ENCODE measurements around the gene FOXC2. TPM values are rescaled to one million over a fixed set of nuclear protein-coding genes. Genes with fewer than 3 reads are reported as not detected.

The FOXC2 gene
- total and polyA plus RNA-seq, 2 of the 13 experiments (the other 11 are each of a cell fraction or from before 2014, with no cell fraction given): not detected

DNA sequence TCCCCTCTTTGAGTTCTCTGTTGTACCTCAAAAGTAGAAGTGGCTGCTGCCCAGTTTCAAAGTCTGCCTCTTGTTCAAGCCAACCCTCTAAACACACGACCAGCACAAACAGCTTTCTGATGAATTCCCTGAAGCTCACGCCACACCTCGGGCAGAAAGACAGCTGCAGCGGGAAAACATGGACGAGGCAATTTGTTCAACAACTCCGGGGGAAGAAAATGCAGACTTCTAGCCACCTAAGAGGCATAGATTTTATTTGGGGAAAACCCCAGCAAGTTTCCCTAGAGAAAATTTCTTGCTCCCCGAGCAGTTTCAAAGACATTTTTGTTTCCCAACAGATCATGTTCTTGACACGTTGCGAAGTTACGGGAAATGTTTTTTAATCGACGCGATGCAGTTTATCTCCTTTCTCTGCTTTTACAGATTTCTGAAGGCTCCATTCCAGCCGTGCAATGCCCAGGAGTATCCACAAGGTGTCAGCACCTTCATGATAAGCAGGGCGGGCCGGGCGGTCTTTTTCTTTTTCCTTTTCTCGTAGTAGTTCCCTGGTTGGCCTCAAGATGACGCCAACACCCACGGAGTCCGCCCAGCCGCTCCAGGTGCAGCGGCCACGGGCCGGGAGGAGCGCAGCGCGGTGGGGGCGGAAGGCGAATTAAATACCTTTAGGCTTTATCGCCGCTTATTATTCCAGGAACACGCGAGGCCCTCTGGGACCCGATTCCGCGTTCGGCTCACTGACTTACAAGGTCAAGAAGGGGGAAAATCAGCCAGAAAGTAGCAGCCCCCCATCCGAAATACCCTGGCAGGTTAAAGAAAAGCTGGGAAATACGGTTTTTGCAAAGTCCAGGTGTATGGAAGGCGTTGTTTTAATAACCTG, 2.9 kb upstream of the FOXC2 start (continued):
- peak; percentile 42; the same call in 1 of the 2 replicates for TF ChIP-seq AHDC1 (CRISPR knock-in tag; IDR thresholded peaks at IDR 0.05; ENCODE audit: borderline replicate concordance)
- TF ChIP-seq PHF8 (CRISPR knock-in tag; IDR thresholded peaks at IDR 0.05): peak; percentile 26; the same call in 1 of the 2 replicates
- no peak for TF ChIP-seq ARNT (IDR thresholded peaks at IDR 0.05)
- no peak for TF ChIP-seq ZKSCAN5 (CRISPR knock-in tag; IDR thresholded peaks at IDR 0.05)
- TF ChIP-seq, protein P1, sequence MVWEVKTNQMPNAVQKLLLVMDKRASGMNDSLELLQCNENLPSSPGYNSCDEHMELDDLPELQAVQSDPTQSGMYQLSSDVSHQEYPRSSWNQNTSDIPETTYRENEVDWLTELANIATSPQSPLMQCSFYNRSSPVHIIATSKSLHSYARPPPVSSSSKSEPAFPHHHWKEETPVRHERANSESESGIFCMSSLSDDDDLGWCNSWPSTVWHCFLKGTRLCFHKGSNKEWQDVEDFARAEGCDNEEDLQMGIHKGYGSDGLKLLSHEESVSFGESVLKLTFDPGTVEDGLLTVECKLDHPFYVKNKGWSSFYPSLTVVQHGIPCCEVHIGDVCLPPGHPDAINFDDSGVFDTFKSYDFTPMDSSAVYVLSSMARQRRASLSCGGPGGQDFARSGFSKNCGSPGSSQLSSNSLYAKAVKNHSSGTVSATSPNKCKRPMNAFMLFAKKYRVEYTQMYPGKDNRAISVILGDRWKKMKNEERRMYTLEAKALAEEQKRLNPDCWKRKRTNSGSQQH (CRISPR knock-in tag; IDR thresholded peaks at IDR 0.05; ENCODE audit: low read depth): no peak
- no peak for TF ChIP-seq NPAS2 (CRISPR knock-in tag; IDR thresholded peaks at IDR 0.05; ENCODE audit: borderline replicate concordance)
- no peak for TF ChIP-seq NCOA5 (CRISPR knock-in tag; IDR thresholded peaks at IDR 0.05)
- TF ChIP-seq MIER2 (CRISPR knock-in tag; IDR thresholded peaks at IDR 0.05): peak; percentile 28; the same call in 1 of the 2 replicates
- peak; percentile 55 for TF ChIP-seq TEAD3 (CRISPR knock-in tag; optimal IDR thresholded peaks at IDR 0.05; ENCODE audit: borderline replicate concordance)
- no peak for TF ChIP-seq MED8 (CRISPR knock-in tag; IDR thresholded peaks at IDR 0.05; ENCODE audit: insufficient replicate concordance)
- TF ChIP-seq E2F5 (CRISPR knock-in tag; conservative IDR thresholded peaks at IDR 0.05): no peak
- TF ChIP-seq SIN3B (IDR thresholded peaks at IDR 0.05; ENCODE audit: low read length): 0 out of 2 replicates have a peak, but pooled peaks have one; percentile 20
